ENCODE results near the gene TTLL8. TPM values are rescaled to one million over a fixed set of nuclear protein-coding genes. Genes with fewer than 3 reads are reported as not detected.
A peak's percentile ranks its signal among the peaks of the same experiment; 100 is the strongest.
"Not testable (repeated sequence)": the region's sequence is repeated elsewhere in the genome, so short reads cannot be mapped to it uniquely, and the experiment has no call there.

The TTLL8 gene
- total RNA-seq, 1 experiment from 2014 or later = not detected

- DNase-seq (ENCODE audit: low spot score) = not testable (repeated sequence)
Observed at GRCh38 chr22:49989826-49990225, 68.3 kb downstream of the TTLL8 start.

- DNase-seq (ENCODE audit: low spot score) = no peak
Observed at GRCh38 chr22:49986325-49986724, 71.8 kb downstream of the TTLL8 start.

- DNase-seq (ENCODE audit: low spot score) = no peak
Observed at GRCh38 chr22:49983148-49984042, 74.7 kb downstream of the TTLL8 start.

GRCh38 chr22:49981799-49982198 lies 76.3 kb downstream of the TTLL8 start:
- not testable (repeated sequence) for DNase-seq (ENCODE audit: low spot score)

- DNase-seq (ENCODE audit: low spot score) = no peak
Observed at GRCh38 chr22:49979587-49980264, 78.4 kb downstream of the TTLL8 start.

GRCh38 chr22:49977578-49977977 lies 80.5 kb downstream of the TTLL8 start:
- DNase-seq (ENCODE audit: low spot score) = no peak

- no peak for DNase-seq (ENCODE audit: low spot score)
Observed at GRCh38 chr22:49976439-49977175, 81.5 kb downstream of the TTLL8 start.

- no peak for DNase-seq (ENCODE audit: low spot score)
Observed at GRCh38 chr22:49975543-49976389, 82.3 kb downstream of the TTLL8 start.

- no peak for DNase-seq (ENCODE audit: low spot score)
Observed at GRCh38 chr22:49973018-49973961, 84.8 kb downstream of the TTLL8 start.

GRCh38 chr22:49972163-49973017 lies 85.7 kb downstream of the TTLL8 start:
- no peak for DNase-seq (ENCODE audit: low spot score)

GRCh38 chr22:49971232-49972162 lies 86.6 kb downstream of the TTLL8 start:
- DNase-seq (ENCODE audit: low spot score) = peak; percentile 65

- DNase-seq (ENCODE audit: low spot score) = peak; percentile 99
Observed at GRCh38 chr22:49970528-49971231, 87.4 kb downstream of the TTLL8 start.

GRCh38 chr22:49969751-49970527 lies 88.2 kb downstream of the TTLL8 start:
- DNase-seq (ENCODE audit: low spot score) = no peak

GRCh38 chr22:49968831-49969661 lies 89.1 kb downstream of the TTLL8 start:
- DNase-seq (ENCODE audit: low spot score) = no peak

Data from H4 (cell line).